WI38 (cell line): ENCODE data around the gene HYCC2.
"Not testable (repeated sequence)": the region's sequence is repeated elsewhere in the genome, so short reads cannot be mapped to it uniquely, and the experiment has no call there.

Experiments used
- H3K4me3 ChIP-seq: 2 replicates; pipeline ENCODE4 v1.5.1; 2011; ENCODE audit warnings: low read depth, mild to moderate bottlenecking, control low read depth, low read length
- TF ChIP-seq, protein P1 (sequence below): IDR thresholded peaks from 2 replicates; pipeline ENCODE4 v1.5.1; 2012; ENCODE audit warnings: low read depth, mild to moderate bottlenecking, control low read depth, low read length

Gene HYCC2

DNA sequence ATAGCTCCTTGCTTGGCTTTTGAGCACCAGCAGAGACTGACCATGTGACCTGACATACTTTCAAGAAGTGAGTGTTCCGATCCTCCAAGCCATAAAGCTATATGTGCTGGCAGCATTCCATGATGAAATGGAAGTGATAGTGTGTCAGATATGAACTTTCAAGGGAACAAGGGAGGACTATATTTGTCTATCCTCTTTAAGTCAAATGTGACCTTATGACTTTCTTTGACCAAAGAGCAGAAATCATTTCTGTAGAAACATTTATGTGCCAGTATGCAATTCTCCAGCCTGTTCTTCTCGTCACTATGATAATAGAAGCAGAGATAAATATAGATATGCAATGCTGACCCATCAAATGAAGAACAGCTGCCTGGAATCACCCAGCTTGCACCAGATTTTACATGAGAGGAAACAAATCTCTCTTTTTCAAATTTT, 14.4 kb downstream of the HYCC2 start:
- no peak overlapping the region for H3K4me3 ChIP-seq
- TF ChIP-seq, protein P1, sequence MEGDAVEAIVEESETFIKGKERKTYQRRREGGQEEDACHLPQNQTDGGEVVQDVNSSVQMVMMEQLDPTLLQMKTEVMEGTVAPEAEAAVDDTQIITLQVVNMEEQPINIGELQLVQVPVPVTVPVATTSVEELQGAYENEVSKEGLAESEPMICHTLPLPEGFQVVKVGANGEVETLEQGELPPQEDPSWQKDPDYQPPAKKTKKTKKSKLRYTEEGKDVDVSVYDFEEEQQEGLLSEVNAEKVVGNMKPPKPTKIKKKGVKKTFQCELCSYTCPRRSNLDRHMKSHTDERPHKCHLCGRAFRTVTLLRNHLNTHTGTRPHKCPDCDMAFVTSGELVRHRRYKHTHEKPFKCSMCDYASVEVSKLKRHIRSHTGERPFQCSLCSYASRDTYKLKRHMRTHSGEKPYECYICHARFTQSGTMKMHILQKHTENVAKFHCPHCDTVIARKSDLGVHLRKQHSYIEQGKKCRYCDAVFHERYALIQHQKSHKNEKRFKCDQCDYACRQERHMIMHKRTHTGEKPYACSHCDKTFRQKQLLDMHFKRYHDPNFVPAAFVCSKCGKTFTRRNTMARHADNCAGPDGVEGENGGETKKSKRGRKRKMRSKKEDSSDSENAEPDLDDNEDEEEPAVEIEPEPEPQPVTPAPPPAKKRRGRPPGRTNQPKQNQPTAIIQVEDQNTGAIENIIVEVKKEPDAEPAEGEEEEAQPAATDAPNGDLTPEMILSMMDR = no peak

DNA sequence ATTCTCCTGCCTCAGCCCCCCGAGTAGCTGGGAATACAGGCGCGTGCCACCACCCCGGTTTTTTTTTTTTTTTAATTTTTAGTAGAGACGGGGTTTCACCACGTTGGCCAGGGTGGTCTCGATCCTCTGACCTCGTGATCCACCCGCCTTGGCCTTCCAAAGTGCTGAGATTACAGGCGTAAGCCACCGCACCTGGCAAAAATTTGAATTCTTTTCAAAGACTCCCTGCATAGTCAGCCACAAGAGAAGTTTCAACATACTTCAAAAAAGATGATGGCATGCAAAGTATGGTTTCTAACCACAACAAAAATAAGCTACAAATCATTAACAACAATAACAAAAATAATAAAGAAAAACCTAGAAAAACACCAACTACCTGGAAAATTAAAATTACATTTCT, 22.0 kb downstream of the HYCC2 start:
- TF ChIP-seq, protein P1 = no peak
- no peak overlapping the region for H3K4me3 ChIP-seq

DNA sequence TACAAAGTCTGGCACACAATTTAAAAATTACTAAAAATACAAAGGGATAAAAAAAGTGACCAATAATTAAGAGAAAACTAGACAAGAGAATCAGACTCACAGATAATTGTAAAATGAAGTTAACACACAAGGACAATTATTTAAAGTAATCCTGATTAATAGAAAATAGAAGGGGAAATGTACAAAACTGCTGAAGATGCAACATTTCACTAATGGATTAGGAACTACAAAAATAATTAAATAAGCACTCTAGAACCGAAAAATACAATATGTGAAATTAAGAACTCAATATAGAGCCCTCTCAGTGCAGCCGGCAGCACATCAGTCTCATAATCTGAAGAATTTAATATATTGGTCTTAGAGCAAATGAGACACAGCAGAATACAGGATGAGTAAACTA, 24.6 kb downstream of the HYCC2 start:
- TF ChIP-seq, protein P1 = no peak
- H3K4me3 ChIP-seq = no peak overlapping the region

DNA sequence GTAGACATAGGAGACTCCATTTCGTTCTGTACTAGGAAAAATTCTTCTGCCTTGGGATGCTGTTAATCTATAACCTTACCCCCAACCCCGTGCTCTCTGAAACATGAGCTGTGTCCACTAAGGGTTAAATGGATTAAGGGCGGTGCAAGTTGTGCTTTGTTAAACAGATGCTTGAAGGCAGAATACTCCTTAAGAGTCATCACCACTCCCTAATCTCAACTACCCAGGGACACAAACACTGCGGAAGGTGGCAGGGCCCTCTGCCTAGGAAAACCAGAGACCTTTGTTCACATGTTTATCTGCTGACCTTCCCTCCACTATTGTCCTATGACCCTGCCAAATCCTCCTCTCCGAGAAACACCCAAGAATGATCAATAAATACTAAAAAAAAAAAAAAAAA, 28.4 kb downstream of the HYCC2 start:
- H3K4me3 ChIP-seq = not testable (repeated sequence)

DNA sequence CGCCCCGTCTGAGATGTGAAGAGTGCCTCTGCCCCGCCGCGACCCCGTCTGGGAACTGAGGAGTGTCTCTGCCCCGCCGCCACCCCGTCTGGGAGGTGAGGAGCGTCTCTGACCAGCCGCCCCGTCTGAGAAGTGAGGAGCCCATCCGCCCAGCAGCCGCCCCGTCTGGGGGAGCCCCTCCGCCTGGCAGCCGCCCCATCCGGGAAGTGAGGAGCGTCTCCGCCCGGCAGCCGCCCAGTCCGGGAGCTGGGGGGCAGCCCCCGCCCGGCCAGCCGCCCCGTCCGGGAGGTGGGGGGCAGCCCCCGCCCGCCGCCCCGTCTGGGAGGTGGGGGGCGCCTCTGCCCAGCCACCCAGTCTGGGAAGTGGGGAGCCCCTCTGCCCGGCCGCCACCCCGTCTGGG, 29.0 kb downstream of the HYCC2 start:
- H3K4me3 ChIP-seq = not testable (repeated sequence)

DNA sequence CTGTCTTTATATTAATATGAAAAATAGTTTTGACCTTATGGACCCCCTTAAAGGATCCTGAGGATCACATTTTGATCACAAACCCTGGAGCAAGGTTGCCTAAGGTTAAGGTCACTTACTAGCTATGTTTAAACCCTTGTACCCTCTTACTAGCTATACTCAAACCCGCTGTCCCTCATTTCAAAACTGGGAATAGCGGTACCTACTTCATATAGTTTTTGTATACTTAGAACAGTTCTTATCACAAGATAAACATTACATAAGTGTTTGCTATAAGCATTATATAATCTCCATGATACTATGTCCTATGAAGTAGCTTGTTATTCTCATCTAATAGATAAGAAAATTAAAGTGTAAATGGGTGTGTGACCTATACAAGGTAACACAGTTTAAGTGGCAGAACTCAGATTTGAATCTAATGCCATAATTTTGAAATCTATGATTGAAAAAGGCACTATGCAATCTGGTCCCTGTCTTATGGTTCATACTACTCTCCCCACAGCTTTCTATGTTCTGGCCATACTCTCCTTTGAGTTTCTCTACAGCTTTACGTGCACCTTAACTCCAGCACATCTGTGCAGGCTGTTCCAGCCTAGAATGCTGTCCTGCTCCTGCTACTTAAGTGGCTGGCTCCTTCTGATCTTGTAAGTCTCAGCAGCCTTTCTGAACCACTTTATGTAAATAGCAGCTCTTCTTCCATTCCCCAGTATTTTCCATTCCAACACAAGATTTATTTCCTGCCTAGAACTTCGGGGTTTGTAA, 30.4 kb downstream of the HYCC2 start:
- TF ChIP-seq, protein P1 = no peak
- H3K4me3 ChIP-seq = no peak overlapping the region

DNA sequence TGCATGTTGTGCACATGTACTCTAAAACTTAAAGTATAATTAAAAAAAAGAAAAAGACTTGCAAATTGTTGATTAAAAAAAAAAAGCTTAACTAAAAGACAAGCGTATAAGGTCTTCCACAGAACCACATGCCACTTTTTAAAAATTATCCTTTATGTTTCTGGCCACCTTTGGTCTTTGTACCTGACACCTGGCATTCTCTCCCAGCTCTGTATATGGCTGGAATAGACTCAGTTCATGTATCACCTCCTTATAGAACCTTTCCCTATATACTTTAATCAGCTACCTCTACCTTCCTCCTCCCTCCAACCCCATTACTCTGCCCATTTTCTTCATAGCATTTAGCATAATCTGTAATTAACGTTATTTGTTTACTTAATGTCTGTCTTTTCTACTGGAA, 32.6 kb downstream of the HYCC2 start:
- H3K4me3 ChIP-seq = no peak overlapping the region
- TF ChIP-seq, protein P1 = no peak

DNA sequence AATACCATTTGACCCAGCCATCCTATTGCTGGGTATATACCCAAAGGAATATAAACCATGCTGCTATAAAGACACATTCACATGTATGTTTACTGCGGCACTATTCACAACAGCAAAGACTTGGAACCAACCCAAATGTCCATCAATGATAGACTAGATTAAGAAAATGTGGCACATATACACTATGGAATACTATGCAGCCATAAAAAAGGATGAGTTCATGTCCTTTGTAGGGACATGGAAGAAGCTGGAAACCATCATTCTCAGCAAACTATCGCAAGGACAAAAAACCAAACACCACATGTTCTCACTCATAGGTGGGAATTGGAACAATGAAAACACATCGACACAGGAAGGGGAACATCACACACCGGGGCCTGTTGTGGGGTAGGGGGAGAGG, 33.1 kb downstream of the HYCC2 start:
- H3K4me3 ChIP-seq = not testable (repeated sequence)

DNA sequence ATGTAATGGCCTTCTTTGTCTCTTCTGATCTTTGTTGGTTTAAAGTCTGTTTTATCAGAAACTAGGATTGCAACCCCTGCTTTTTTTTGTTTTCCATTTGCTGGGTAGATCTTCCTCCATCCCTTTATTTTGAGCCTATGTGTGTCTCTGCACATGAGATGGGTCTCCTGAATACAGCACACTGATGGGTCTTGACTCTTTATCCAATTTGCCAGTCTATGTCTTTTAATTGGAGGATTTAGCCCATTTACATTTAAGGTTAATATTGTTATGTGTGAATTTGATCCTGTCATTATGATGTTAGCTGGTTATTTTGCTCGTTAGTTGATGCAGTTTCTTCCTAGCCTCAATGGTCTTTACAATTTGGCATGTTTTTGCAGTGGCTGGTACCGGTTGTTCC, 37.1 kb downstream of the HYCC2 start:
- not testable (repeated sequence) for H3K4me3 ChIP-seq
